Lower leg skin (tissue), 3 donors: ENCODE data around the gene SYCE3.

ENCODE experiments used
- POLR2A ChIP-seq, 2 donors: fragments of 450-650 bp; IDR thresholded peaks; one replicate each; pipeline ENCODE4 v1.6.1; 2016 to 2017; ENCODE audit warnings: antibody characterized with exemption in 2 of 2, mild to moderate bottlenecking in 1 of 2, moderate library complexity in 1 of 2
- TF ChIP-seq, protein P1 (sequence below), 3 donors: fragments of 450-650 bp; IDR thresholded peaks; one replicate each; pipeline ENCODE4 v1.5.1; 2016; ENCODE audit warnings: antibody characterized with exemption in 3 of 3, mild to moderate bottlenecking in 3 of 3, moderate library complexity in 2 of 3

DNA sequence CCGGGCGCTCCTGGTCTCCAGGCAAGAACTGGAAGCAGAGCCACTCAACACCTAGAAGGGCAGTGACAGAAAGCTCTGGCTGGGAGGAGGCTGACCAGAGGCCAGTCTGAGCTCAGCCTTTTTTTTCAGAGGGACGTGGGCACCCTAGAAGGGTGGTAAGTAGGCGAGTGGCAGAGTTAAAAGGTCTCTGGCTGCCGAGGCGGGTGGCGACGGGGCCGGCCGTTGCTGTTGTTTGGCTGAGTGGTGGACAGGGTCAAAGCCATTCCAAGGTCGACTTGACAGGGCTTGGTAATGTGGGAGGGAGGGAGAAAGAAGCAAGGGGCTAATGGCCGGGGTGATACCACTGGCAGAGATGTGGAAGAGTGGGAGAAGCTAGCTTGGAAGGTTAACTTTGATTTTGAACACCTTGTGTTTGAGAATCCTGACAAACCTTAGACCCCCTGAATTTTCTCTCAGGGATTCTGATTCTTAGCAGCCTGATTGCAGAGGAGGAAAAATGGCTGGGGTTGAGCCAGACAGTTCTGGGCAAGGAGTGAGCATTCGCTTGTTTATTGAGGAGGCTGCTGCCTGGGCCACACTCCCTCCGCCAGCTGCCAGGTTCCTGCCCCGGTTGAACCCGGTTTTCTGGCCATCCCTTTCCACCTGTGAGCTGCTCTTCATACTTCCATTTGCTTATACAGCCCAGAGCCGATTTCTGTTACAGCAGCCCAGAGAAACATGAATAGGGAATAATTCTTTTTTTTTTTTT is 868 bp upstream of the SYCE3 start:
- TF ChIP-seq, protein P1, sequence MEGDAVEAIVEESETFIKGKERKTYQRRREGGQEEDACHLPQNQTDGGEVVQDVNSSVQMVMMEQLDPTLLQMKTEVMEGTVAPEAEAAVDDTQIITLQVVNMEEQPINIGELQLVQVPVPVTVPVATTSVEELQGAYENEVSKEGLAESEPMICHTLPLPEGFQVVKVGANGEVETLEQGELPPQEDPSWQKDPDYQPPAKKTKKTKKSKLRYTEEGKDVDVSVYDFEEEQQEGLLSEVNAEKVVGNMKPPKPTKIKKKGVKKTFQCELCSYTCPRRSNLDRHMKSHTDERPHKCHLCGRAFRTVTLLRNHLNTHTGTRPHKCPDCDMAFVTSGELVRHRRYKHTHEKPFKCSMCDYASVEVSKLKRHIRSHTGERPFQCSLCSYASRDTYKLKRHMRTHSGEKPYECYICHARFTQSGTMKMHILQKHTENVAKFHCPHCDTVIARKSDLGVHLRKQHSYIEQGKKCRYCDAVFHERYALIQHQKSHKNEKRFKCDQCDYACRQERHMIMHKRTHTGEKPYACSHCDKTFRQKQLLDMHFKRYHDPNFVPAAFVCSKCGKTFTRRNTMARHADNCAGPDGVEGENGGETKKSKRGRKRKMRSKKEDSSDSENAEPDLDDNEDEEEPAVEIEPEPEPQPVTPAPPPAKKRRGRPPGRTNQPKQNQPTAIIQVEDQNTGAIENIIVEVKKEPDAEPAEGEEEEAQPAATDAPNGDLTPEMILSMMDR (IDR thresholded peaks at IDR 0.05) = no peak
- no peak for TF ChIP-seq POLR2A (IDR thresholded peaks at IDR 0.05)
